ENCODE results near the gene CASP1. TPM values are rescaled to one million over a fixed set of nuclear protein-coding genes. Genes with fewer than 3 reads are reported as not detected.
"Not testable (repeated sequence)": the region's sequence is repeated elsewhere in the genome, so short reads cannot be mapped to it uniquely, and the experiment has no call there.

The CASP1 gene
- total RNA-seq, 1 donor from 2014 or later = 1.9 TPM

GRCh38 chr11:105078283-105078682, 43.3 kb upstream of the CASP1 start:
- Mint-ChIP-seq H3K27me3 (ENCODE audit: low read depth, unreplicated experiment) (no peaks in the 10 kb centered on the region), H3K9me3 (ENCODE audit: unreplicated experiment) (peaks cover 2% of the 10 kb centered on the region), H3K4me1 (ENCODE audit: low read depth, unreplicated experiment) (peaks cover 8% of the 10 kb centered on the region), H3K36me3 (ENCODE audit: low read depth, unreplicated experiment) (no peaks in the 10 kb centered on the region), H3K4me3 (ENCODE audit: unreplicated experiment) (no peak overlapping the region), H3K27ac (ENCODE audit: unreplicated experiment) (peak overlapping the region; percentile 9)
- Histone ChIP-seq H3K4me1 (ENCODE audit: insufficient read depth, low read length) (no peaks in the 10 kb centered on the region), H3K9ac (ENCODE audit: low read length) (no peak overlapping the region), H2AFZ (ENCODE audit: low read depth, low read length) (no peak overlapping the region), H3K27ac (ENCODE audit: low read depth, low read length) (no peak overlapping the region), H4K20me1 (ENCODE audit: insufficient read depth, low read length) (no peaks in the 10 kb centered on the region), H3K79me2 (ENCODE audit: insufficient read depth, low read length) (no peaks in the 10 kb centered on the region), H3K27me3 (ENCODE audit: insufficient read depth, low read length) (no peaks in the 10 kb centered on the region), H3K4me2 (ENCODE audit: low read length) (no peak overlapping the region), H3K4me3 (ENCODE audit: insufficient read depth, low read depth, low read length) (no peak overlapping the region), H3K36me3 (ENCODE audit: insufficient read depth, low read length) (no peaks in the 10 kb centered on the region), H3K9me3 (ENCODE audit: insufficient read depth, low read depth, low read length) (no peaks in the 10 kb centered on the region)
- FAIRE-seq (no peak), DNase-seq (ENCODE audit: low read depth) (no peak)
- TF ChIP-seq CTCF (IDR thresholded peaks at IDR 0.05; ENCODE audit: insufficient read depth, low read depth, low read length) (no peak), EZH2 (IDR thresholded peaks at IDR 0.05; ENCODE audit: insufficient read depth, low read length) (no peak)

GRCh38 chr11:105077141-105077790, 42.3 kb upstream of the CASP1 start:
- H2AFZ ChIP-seq (ENCODE audit: low read depth, low read length); FAIRE-seq; H3K36me3 ChIP-seq (ENCODE audit: insufficient read depth, low read length); H3K27me3 Mint-ChIP-seq (ENCODE audit: low read depth, unreplicated experiment); H3K27ac Mint-ChIP-seq (ENCODE audit: unreplicated experiment); H3K4me1 Mint-ChIP-seq (ENCODE audit: low read depth, unreplicated experiment); H3K27me3 ChIP-seq (ENCODE audit: insufficient read depth, low read length); H3K4me3 Mint-ChIP-seq (ENCODE audit: unreplicated experiment); H3K9me3 Mint-ChIP-seq (ENCODE audit: unreplicated experiment); H3K36me3 Mint-ChIP-seq (ENCODE audit: low read depth, unreplicated experiment); H3K9me3 ChIP-seq (ENCODE audit: insufficient read depth, low read depth, low read length); DNase-seq (ENCODE audit: low read depth); H4K20me1 ChIP-seq (ENCODE audit: insufficient read depth, low read length); H3K4me3 ChIP-seq (ENCODE audit: insufficient read depth, low read depth, low read length); H3K9ac ChIP-seq (ENCODE audit: low read length); H3K4me2 ChIP-seq (ENCODE audit: low read length); H3K27ac ChIP-seq (ENCODE audit: low read depth, low read length); H3K4me1 ChIP-seq (ENCODE audit: insufficient read depth, low read length); H3K79me2 ChIP-seq (ENCODE audit: insufficient read depth, low read length): not testable (repeated sequence)

- Histone ChIP-seq H3K9me3 (ENCODE audit: insufficient read depth, low read depth, low read length) (no peaks in the 10 kb centered on the region), H3K27ac (ENCODE audit: low read depth, low read length) (no peak overlapping the region), H3K4me1 (ENCODE audit: insufficient read depth, low read length) (no peaks in the 10 kb centered on the region), H4K20me1 (ENCODE audit: insufficient read depth, low read length) (no peaks in the 10 kb centered on the region), H2AFZ (ENCODE audit: low read depth, low read length) (no peak overlapping the region), H3K27me3 (ENCODE audit: insufficient read depth, low read length) (no peaks in the 10 kb centered on the region), H3K36me3 (ENCODE audit: insufficient read depth, low read length) (no peaks in the 10 kb centered on the region), H3K4me2 (ENCODE audit: low read length) (no peak overlapping the region), H3K4me3 (ENCODE audit: insufficient read depth, low read depth, low read length) (no peak overlapping the region), H3K9ac (ENCODE audit: low read length) (no peak overlapping the region), H3K79me2 (ENCODE audit: insufficient read depth, low read length) (no peaks in the 10 kb centered on the region)
- TF ChIP-seq EZH2 (IDR thresholded peaks at IDR 0.05; ENCODE audit: insufficient read depth, low read length) = no peak
- no peak for TF ChIP-seq CTCF (IDR thresholded peaks at IDR 0.05; ENCODE audit: insufficient read depth, low read depth, low read length)
- H3K36me3 Mint-ChIP-seq (ENCODE audit: low read depth, unreplicated experiment) = no peaks in the 10 kb centered on the region
- FAIRE-seq (no peak), DNase-seq (ENCODE audit: low read depth) (no peak)
- peaks cover 6% of the 10 kb centered on the region for H3K4me1 Mint-ChIP-seq (ENCODE audit: low read depth, unreplicated experiment)
- H3K9me3 Mint-ChIP-seq (ENCODE audit: unreplicated experiment) = no peaks in the 10 kb centered on the region
- H3K27ac Mint-ChIP-seq (ENCODE audit: unreplicated experiment) = no peak overlapping the region
- no peak overlapping the region for H3K4me3 Mint-ChIP-seq (ENCODE audit: unreplicated experiment)
- H3K27me3 Mint-ChIP-seq (ENCODE audit: low read depth, unreplicated experiment) = no peaks in the 10 kb centered on the region
Measured at GRCh38 chr11:105074166-105074530, 39.2 kb upstream of the CASP1 start.
